Measurements from ENCODE around the gene DYNAP.

The DYNAP gene

GRCh38 chr18:54590945-54591344, at the start of gene DYNAP:
Gene DYNAP, plus strand, starts transcription at chr18:54591245. Its CDS starts 38 bp downstream, at chr18:54591283.
- no peak for DNase-seq

GRCh38 chr18:54551590-54551989, 39.5 kb upstream of the DYNAP start:
- DNase-seq, result no peak

GRCh38 chr18:54555286-54555685, 35.8 kb upstream of the DYNAP start:
- DNase-seq, result no peak

- no peak for DNase-seq
Measured at GRCh38 chr18:54555996-54556395, 35.0 kb upstream of the DYNAP start.

- DNase-seq, result no peak
Measured at GRCh38 chr18:54557958-54558357, 33.1 kb upstream of the DYNAP start.

GRCh38 chr18:54558609-54559585, 32.1 kb upstream of the DYNAP start:
- DNase-seq, result no peak

GRCh38 chr18:54561706-54562267, 29.3 kb upstream of the DYNAP start:
- DNase-seq, result no peak

- no peak for DNase-seq
Measured at GRCh38 chr18:54580202-54580729, 10.8 kb upstream of the DYNAP start.

GRCh38 chr18:54584065-54584464, 7.0 kb upstream of the DYNAP start:
- no peak for DNase-seq

GRCh38 chr18:54585743-54586142, 5.3 kb upstream of the DYNAP start:
- no peak for DNase-seq

- DNase-seq, result no peak
Measured at GRCh38 chr18:54604211-54604610, 13.2 kb downstream of the DYNAP start.

- no peak for DNase-seq
Measured at GRCh38 chr18:54606835-54607212, 15.8 kb downstream of the DYNAP start.

GRCh38 chr18:54607213-54608027, 16.4 kb downstream of the DYNAP start:
- DNase-seq, result no peak

GRCh38 chr18:54608028-54608642, 17.1 kb downstream of the DYNAP start:
- no peak for DNase-seq

GRCh38 chr18:54611816-54612215, 20.8 kb downstream of the DYNAP start:
- no peak for DNase-seq

- no peak for DNase-seq
Measured at GRCh38 chr18:54612237-54612636, 21.2 kb downstream of the DYNAP start.

GRCh38 chr18:54613174-54613573, 22.1 kb downstream of the DYNAP start:
- DNase-seq, result no peak

- no peak for DNase-seq
Measured at GRCh38 chr18:54616220-54616848, 25.3 kb downstream of the DYNAP start.

GRCh38 chr18:54622084-54622483, 31.0 kb downstream of the DYNAP start:
- no peak for DNase-seq

- DNase-seq, result no peak
Measured at GRCh38 chr18:54626779-54627178, 35.7 kb downstream of the DYNAP start.

- DNase-seq, result no peak
Measured at GRCh38 chr18:54630963-54631362, 39.9 kb downstream of the DYNAP start.

GRCh38 chr18:54636217-54636616, 45.2 kb downstream of the DYNAP start:
- DNase-seq, result no peak
